NCI-H146 (cell line): ENCODE measurements around the gene PRM1.
A peak's percentile ranks its signal among the peaks of the same experiment; 100 is the strongest.

Source experiments
- DNase-seq: peaks from one replicate; lab custom pipeline; 2025; lab: John Stamatoyannopoulos, UW

Gene PRM1

DNA sequence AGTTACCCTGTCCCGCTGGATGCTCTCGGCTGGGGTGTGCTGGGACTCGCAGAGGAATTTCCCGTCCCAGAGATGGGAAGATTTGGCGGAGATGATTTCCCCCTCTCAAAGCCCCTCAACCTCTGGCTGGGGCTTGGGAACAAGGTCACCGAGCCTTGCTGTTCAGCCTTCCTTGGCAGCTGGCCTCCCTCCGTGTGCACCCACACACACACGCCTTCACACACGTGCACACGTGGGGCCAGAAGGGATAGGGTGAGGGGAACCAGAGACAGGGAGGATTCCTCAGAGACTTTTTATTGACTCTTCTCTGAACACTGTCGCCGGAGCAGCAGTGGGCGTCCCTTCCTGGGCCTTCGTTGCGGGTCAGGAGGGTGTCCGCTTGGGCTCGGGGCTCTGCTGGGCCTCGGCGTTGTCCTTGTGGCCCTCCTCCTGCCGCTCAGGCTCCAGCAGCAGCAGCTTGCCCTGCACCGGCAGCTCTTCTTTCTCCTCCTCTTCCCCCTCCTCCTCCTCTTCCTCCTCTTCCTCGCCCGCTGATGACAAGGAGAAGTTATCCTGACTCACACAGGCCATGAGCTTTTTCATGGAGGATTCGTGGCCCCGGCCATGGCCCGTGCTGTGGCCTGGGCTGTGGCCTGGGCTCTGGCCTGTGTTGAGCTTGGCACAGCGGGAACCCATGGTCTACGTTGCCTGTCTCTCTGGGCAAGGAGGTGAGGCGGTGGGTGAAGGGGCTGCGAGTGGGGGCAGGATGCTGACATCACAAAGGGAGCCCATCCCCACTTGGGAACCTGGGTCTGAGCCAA, 8.0 kb downstream of the PRM1 start, which contains the start of gene PRM3:
PRM3 (minus strand) TSS at position 709 of the 800 bp plus-strand sequence; CDS start at position 675, 34 bp downstream.
- DNase-seq: no peak

DNA sequence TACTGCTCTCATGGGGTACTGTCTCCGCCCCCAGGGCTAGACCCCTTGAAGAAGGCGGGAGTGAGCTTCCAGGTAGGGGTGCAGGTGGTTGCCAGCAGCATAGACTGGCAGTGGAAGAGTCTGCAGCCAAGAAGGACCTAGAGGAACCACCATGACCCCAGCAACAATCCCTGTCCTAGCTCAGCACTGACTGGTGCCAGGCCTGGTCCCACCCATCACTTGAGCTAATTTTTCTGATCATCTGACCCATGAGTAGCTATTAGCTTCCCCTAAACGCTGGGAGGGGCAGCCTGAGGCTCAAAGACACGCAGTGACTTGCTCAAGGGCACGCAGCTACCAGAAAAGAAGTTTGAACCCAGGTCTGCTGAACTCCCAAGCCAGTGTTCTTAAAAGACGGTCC, 8.6 kb downstream of the PRM1 start:
- DNase-seq: no peak

DNA sequence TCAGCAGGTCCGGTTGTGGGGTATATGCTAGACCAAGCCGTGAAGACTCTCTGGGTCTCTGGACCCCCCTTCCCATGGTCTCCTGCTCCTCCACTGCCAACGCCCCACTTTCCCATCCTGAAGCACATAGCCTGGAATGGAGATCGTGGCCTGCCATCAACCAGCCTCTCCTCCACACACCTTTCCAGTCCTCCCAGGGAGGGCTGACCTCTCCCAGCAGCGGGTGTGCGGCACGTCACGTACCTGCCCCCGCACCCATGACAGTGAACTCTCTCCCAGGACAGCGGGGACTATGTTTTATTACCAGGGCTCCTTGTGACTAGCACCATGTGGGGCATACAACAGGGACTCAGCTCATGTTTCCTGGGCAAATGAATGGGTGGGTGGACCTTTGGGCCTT, 9.5 kb downstream of the PRM1 start:
- no peak for DNase-seq

DNA sequence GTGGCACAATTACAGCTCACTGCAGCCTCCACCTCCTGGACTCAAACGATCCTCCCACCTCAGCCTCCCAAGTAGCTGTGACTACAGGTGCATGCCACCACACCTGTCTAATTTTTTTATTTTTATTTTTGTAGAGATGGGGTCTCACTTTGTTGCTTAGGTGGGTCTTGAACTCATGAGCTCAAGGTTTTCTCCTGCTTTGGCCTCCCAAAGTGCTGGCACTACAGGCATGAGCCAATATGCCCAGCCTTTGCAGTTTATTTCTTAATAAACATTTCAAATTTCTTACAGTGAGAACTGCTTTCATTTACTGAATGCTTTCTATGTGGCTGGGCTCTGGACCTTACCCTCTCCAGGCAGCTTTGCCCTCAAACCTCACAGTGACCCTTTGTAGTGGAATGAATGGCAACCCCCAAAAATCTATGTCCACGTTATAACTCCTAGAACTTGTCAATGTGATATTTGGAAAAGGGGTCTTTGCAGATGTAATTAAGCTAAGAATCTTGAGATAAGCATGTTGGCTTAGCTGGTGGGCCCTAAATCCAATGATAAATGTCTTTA, 10.4 kb downstream of the PRM1 start:
- DNase-seq: no peak

DNA sequence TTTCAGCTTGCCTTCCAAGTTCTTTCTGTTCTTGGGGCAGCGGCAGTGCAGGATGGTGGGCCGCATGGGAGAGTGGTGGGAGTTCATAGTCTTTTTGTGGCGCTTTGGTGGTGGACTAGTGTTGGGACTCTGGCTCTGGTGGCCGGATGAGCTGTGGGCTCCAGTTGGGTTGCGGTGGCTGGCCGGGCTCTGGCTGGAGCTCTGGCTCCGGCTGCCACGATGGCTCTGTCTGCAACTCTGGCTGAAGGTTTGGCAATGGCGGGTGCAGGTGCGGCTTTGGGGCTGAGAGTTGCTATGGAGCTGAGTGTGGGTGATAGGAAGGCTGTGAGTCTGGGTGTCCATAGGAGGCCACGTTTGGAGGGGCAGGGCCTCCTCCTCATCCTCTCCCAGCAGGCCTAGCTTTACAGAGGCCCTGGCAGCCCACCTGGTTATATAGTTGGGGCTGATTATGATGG, 12.2 kb downstream of the PRM1 start, which contains the start of gene TNP2:
TNP2 (minus strand) TSS at position 405 of the 455 bp plus-strand sequence; CDS start at position 342, 63 bp downstream.
- no peak for DNase-seq

DNA sequence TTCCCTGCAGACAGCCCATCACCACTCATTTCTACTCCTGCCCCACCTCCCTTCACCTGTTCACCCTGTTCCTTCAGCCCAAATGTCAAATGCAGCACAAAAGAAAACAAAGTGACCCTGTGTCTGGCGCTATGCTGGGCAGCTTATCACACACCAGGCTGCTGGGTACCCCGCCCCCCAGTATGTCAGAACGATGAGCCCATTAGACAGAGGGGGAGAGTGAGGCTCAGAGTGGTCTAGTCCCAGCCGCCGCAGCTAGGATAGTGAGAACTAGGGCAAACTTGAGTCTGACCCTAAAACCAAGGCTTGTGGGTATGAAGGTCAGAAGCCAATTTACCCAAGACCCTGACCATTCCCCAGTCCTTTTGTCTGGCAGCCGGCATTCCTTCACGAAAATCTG, 16.0 kb downstream of the PRM1 start:
- no peak for DNase-seq

DNA sequence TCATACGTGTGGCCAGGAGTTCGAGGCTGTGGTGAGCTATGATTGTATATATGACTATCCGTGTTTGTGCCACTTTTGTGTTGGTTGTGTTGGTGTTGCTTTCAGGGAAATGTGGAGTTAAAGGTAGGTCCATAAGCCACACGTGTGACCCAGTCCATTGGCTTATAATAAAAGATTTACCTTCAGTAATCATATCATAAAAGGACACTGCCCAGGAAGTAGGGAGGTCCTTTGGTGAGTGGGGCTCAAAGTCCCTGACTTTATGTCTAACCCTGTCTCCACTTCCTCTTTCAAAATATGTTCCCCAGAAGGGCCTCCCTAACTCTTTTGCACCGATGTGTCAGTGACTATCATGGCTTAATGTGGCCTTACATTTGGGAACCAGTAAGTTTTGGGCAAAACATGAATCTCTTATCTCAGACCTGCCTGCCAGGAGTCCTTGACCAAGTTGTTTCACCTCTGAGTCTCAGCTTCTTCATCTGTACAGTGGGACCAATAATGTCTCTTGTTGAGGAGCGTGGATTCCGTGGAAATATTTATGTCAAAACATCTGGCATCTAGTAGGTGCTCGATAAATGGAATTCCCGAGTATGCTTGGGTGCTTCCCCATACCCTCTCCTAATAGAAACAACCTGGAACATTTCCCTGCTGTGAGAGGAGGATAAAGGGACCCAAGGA, 16.8 kb downstream of the PRM1 start:
- no peak for DNase-seq

DNA sequence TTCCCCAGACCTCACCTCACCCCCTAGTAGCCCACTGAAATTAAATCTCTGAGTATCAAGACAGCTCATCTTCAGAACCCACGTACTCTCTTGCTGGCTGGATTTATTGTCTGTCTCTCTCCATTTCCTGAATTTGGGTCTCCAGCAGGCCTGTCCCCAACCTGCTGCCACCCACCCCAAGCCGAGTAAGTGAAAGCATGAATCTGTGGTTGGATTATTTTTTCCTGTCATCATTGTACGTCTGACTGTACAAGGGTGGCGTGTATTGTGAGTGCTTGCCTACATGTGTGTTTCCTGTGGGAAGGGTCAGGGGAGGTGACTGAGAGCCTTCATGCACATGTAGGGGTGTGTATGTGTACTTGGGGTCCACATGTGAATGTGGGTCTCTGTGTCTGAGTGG, 17.4 kb downstream of the PRM1 start:
- no peak for DNase-seq

DNA sequence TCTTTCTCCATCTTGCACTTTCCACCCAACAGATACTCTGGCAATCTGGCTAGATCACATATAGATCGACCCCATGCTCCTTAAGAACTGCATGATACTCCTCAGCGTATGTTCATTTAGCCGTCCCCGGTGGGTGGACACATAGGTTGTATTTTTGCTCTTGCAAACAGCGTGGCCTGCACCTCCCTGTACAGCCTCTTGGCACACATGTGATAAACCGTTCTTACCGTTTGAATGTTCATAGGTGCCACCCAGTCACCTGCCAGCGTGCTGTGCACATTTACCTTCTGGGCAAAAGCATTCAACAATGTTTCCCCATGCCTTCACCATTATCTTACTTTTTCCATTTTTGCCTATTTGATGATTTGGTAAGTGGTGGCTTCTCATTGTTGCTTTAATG, 18.2 kb downstream of the PRM1 start:
- DNase-seq: no peak

DNA sequence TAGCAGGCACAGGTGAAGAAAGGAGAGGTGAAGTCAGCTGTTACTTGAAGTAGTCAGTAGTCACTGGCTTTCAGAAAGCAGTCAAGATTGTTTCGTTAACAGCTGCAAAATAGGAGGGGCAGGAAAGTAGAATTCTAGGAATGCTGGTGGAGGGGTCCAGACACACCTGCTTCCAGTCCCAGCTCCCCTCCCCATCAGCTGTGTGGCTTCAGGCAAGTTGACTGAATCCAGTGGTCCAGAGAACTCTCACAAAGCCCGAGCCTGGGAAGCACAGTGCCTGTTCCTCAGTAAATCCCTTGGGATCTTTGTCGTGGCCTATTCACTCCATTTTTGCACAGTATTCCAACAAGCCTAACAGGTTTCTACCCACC, 20.5 kb downstream of the PRM1 start:
- no peak for DNase-seq

DNA sequence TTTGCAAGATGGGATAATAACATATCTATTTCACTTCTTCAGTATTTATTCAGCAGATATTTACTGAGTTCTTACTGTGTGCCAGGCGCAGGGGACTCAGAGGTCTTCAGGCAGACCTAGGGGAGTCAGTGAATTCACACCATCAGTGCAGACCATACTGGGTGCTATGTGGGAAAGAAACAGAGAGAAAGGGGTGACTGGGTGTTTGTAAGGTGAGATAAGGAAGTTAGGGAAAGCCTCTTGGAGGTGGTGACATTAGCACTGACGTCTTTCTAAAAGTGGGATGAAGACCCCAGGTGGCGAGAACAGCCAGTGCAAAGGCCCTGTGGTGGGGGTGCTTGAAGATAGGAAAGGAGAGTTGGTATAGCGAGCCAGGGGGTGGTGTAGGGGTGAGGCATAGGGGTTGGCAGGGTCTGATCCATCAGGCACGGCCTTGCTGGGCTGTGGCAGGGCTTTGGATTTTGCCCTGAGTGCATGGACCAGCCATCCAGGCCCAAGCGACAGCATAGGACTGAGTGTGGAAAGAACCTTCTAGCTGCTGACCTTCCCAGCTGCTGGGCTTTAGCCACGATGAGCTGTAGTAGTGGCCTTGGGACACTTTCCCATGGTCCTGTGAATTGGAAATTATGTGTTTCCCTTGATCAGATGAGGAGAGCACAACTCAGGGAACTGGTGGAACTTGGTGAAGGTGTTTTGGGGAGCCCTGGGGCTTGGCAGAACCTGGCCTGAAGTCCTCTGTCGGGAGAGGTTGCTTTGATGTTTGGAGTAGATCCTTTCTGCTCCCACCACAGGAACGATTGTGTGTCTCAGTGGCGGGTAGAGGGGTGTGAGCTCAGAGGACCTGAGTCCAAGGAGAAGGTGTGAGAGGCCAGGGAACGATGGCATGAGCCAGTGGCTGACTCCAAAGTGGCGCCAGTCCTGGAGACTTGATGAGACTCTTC, 21.2 kb downstream of the PRM1 start:
- no peak for DNase-seq

DNA sequence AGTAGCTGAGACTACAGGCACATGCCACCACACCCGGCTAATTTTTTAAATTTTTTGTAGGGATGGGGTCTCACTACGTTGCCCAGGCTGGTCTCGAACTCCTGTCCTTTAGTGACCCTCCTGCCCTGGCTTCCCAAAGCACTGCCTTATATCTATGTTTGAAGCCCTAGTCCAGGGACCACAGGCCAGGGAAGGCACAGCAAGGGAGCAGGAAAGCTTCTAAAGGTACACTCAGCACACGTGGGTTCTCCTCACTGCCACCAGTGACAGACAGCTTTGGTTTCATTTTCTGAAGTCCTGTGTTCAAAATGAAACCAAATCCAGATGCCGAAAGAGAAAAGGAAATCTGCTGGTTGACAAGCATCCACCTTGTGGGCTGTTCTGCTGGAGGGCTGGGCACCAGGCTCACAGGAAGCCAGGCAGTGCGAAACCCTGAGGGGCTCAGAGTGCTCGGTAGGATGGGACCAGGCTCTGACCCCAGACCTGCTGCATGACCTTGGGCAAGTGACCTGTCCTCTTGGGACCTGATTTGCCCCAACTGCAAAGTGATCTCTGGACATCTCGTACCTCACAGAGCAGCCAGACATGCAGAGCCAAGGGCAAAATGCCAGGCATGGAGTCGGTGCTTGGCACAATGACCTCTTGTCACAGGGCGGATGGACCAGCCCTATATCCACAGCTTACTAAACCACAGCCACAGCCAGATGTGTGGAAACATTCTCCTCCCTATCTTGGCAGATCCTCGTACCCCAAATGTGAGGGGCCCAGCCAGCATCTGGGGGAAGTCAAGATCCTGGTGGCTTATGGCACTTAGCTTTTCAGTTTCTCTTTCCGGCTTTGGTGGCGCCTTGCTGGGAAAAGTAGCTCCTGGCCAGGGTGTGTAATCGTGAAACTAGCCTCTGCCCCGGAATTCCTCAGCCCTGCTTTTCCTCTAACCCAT, 22.3 kb downstream of the PRM1 start:
- no peak for DNase-seq

DNA sequence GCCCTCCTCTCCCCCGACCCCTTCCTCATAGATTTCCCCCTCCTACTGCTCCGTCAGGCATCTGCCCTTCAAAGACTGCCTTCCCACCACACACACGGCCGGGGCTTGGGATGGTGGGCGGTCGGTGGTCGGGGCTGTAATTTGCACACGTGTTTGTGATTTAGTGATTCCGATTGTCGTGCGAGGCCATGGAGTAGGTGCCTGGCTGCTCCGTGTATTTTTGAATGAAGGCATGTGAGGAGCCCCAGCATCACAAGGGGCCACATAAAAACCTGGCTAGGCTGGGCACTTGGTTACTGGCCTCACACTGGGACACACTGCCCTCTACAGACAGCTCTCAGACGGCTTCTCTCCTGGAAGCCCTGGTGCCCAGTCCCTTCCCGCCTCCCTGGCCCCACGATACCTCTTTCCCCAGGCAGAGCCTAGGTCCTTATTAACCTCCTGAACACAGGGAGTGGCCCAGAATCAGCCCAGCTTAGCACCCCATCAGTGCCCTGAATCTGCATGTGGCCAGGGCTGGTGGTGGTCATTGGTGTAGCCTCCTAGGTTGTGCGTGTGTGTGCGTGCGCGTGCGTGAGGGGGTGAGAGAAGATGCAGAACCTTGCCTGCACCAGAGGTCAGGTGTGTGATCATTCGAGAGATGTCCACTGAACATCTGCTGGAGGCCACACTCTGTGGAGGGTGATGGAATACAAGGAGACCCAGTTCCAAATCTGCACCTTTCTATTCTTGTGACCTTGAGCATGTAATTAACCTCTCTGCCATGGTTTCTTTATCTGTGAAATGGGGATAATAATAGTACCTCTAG, 23.8 kb downstream of the PRM1 start:
- DNase-seq: peak; percentile 82

DNA sequence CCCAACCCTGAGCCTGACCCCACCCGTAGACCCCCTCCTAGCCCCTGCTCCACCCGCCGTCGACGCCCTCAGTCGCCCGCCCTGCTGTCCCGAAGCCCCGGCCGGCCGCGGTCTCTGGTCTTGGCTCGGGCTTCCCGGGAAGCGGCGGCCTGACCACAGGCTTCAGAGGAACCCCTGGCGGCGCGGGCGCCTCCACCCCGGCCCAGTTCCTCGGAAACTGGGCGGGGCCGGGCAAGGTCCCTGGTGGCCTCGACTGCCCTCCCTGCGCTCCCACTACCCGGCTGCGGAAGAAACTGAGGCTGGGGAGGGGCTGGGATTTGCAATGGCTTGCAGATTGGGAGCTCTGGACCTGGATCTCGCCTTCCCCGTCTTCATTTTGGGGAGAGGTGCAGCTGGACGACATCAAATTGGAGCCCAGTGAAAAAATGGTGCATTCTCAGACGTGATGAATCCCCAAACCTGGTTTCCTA, 24.4 kb downstream of the PRM1 start:
- peak; percentile 64 for DNase-seq

DNA sequence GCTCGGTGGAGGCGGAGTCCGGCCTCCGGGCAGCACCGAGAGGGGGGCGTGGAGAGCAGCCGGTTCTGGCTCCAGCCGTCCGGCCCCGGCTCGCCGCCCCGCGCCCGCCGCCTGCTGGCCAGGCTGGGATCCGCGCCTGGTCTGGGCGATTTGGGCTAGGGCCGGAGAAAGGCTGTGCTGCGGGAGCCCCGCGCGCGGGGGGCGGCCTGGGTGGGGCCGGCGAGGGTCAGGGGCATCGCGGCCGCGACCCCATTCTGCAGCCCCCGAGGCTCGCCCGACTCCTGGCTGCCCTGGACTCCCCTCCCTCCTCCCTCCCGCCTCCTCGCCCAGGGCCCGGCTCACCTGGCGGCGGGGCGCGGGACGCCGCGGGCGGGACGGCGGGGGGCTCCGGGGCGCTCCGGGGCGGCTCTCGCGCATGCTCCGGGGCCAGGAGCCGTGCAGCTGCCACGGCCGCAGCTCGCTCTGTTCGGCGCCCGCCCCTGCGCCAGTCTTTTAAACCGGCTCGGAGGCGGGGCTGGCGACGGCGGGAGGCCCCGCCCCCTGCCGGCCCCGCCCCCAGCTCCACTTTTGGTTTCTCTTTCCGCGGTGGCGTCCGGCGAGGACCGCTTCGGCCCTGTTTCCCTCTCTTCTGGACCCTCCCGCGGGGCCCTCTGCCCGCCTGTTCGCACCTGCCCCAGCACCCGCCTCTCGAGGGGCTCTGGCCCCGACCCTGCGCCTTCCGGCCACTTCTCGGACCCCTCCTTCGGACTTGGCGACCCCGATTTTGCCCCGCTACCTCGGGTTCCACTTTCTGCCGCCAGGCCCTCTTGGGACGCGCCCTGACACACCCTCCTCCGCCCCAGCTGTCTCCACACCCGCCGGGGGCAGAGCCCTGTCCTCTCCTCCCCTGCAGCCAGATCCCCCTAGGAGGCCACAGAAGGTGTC, 25.1 kb downstream of the PRM1 start, which contains the start of gene SOCS1:
SOCS1 (minus strand) TSS at position 468 of the 924 bp plus-strand sequence. CDS start 726 bp downstream, outside the sequence.
- peak; percentile 88 for DNase-seq

DNA sequence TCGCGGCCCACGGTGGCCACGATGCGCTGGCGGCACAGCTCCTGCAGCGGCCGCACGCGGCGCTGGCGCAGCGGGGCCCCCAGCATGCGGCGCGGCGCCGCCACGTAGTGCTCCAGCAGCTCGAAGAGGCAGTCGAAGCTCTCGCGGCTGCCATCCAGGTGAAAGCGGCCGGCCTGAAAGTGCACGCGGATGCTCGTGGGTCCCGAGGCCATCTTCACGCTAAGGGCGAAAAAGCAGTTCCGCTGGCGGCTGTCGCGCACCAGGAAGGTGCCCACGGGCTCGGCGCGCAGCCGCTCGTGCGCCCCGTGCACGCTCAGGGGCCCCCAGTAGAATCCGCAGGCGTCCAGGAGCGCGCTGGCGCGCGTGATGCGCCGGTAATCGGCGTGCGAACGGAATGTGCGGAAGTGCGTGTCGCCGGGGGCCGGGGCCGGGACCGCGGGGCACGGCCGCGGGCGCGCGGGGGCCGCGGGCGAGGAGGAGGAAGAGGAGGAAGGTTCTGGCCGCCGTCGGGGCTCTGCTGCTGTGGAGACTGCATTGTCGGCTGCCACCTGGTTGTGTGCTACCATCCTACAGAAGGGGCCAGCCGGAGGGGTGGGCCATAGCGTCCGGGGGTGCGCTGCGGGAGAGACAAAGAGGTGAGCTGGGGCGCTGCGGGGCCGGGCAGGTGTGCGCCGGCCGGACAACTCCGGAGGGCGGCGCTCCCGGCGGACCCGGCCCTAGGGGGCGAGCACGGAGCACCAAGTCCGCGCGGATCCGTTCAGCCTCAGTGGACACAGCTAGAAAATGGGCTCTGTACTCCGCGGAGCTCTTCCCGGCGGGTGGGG, 26.0 kb downstream of the PRM1 start:
- peak; percentile 70 for DNase-seq
